GM21367 (cell line): Measurements from ENCODE around the gene ZNF831.

Source experiments
- ATAC-seq: cut with Tn5 transposase; IDR thresholded peaks from one replicate; pipeline ENCODE4 v1.9.1; 2021; ENCODE audit not compliant: unreplicated experiment

The ZNF831 gene

GRCh38 chr20:59163631-59164530 is at the start of gene ZNF831:
Gene ZNF831 (plus strand): TSS chr20:59163821. CDS start chr20:59191020, 27,199 bp downstream.
- ATAC-seq: no peak

GRCh38 chr20:59117526-59117925 is 46.1 kb upstream of the ZNF831 start:
- ATAC-seq: no peak

- ATAC-seq: no peak
These were observed 44.8 kb upstream of the ZNF831 start for GRCh38 chr20:59118855-59119254.

- no peak for ATAC-seq
These were observed 43.1 kb upstream of the ZNF831 start for GRCh38 chr20:59120491-59120890.

- ATAC-seq: no peak
These were observed 42.7 kb upstream of the ZNF831 start for GRCh38 chr20:59120919-59121318.

GRCh38 chr20:59121714-59122565 is 41.7 kb upstream of the ZNF831 start:
- ATAC-seq: no peak

- no peak for ATAC-seq
These were observed 41.1 kb upstream of the ZNF831 start for GRCh38 chr20:59122566-59122919.

GRCh38 chr20:59123011-59123677 is 40.5 kb upstream of the ZNF831 start:
- no peak for ATAC-seq

- no peak for ATAC-seq
These were observed 39.9 kb upstream of the ZNF831 start for GRCh38 chr20:59123678-59124255.

- ATAC-seq: no peak
These were observed 39.2 kb upstream of the ZNF831 start for GRCh38 chr20:59124296-59125029.

GRCh38 chr20:59125332-59125731 is 38.3 kb upstream of the ZNF831 start:
- no peak for ATAC-seq

GRCh38 chr20:59125836-59126235 is 37.8 kb upstream of the ZNF831 start:
- ATAC-seq: no peak

GRCh38 chr20:59127839-59128238 is 35.8 kb upstream of the ZNF831 start:
- no peak for ATAC-seq

- no peak for ATAC-seq
These were observed 31.9 kb upstream of the ZNF831 start for GRCh38 chr20:59131551-59132285.

GRCh38 chr20:59134182-59134581 is 29.4 kb upstream of the ZNF831 start:
- ATAC-seq: no peak

- ATAC-seq: no peak
These were observed 28.5 kb upstream of the ZNF831 start for GRCh38 chr20:59135093-59135492.

GRCh38 chr20:59136027-59136426 is 27.6 kb upstream of the ZNF831 start:
- no peak for ATAC-seq

- ATAC-seq: no peak
These were observed 26.1 kb upstream of the ZNF831 start for GRCh38 chr20:59137532-59137931.

- no peak for ATAC-seq
These were observed 25.4 kb upstream of the ZNF831 start for GRCh38 chr20:59138114-59138748.
